Stimulated activated CD4-positive, alpha-beta T cell treated with anti-CD3 and anti-CD28 coated beads, Interleukin-12 subunit alpha, Interleukin-12 subunit beta, amount 100 ng/mL, for 48 hours (primary cell): ENCODE measurements around the gene ATG16L2.
"Not testable (repeated sequence)": the region's sequence is repeated elsewhere in the genome, so short reads cannot be mapped to it uniquely, and the experiment has no call there.

ENCODE experiments used
- DNase-seq, 3 donors: peaks; one replicate each; pipeline ENCODE4 v3.0.0-alpha.2; 2020; ENCODE audit warnings: low read depth in 2 of 3, low spot score in 1 of 3

The ATG16L2 gene

DNA sequence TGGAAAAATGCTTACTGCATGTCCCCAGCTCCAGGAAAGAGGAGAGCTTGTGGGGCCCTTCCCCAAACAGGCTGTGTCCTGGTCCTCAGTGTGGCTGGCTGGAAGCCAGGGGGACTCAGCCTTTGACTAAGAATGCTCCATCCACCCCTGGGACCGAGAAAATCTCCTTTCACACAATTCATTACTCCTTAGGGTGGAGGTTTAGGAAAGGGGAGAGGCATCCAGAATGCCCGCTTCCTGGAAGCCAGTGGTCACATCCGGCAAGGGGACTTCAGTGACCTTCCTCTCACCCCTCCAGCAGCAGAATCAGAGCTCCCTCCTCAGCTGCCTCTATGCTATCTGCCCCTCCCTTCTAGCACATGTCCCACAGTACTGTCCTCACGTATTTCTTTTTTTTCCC lies 21.9 kb downstream of the ATG16L2 start:
- DNase-seq: no peak

DNA sequence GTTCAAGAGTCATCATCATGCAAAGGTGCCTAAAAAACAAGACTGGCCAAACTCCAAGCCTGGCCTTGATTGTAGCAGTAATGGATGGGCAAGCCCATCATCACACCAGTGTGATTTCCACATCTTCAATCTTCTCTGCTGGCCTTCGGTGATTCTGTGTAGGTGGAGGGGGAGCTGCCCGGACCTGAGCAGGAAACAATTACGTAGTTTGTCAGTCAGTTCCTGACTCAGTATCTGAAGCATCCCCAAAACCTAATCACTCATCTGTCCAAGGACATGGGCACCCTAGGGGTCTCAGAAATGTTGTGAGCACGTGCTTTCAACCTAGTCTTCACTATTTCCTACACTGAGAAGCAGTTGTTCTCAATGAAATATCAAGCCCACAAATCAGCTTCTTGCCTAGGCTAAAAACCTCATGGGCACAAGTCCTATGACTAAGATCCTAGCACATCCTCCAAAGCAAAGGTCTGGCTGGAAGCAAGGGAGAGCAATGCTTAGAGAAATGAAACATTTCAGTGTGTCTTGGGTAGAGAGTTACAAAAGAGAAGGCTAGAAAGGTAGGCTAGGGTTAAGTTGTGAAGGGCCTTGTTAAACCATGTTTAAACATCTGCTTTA lies 24.6 kb downstream of the ATG16L2 start:
- no peak for DNase-seq

DNA sequence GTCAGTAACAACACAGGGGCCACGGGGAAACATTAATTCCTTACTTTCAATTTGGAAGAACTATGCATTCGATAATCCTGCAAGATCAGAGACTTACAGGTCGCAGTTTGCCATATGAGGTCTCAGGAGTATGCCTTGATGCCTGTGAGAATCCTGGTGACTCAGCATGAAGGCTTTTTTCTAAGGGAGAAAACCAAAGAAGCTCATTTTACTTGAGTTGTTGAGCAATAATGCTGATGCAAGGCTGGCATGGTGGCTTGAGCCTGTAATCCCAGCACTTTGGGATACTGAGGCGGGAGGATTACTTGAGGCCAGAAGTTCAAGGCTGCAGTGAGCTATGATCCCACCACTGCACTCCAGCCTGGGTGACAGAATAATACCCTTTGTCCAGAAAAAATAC lies 26.6 kb downstream of the ATG16L2 start:
- DNase-seq: no peak

DNA sequence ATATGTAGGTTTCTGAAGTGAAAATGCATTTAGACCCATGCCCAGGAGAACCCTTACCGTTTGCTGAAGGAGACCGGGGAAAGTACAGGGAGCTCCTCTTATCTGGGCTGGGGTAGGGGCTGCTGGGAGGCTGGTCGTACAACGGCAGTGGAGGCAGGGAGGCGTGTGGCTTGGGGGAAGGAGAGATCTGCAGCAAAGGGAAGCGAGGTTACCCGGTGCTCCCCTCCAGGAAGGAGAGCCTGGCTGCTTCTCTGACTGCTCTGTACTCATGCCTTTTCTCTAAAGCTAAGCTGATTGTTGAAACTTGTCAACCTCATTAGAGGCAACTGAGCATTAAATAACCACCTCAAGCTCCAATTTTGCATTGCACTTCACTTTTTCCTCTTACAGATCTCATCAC lies 27.2 kb downstream of the ATG16L2 start:
- DNase-seq: no peak

DNA sequence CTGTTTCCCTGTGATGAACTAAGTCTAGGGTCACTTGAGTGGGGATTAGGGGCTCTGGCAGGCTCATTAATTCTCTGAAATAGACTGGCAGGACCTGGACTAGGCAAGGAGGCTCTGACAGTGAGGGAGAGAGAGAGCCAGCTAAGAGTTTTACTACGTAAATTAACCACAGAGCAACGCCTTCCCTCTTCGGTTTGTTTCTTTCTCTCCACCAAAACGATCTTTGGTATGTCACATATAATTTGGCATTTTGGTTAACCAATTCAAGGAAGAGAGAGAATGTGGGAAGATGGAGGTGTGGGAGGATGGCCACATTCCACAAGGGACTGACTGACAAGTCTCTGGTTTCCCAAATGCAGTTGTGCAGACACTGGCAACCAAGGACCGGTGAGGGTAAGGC lies 27.9 kb downstream of the ATG16L2 start:
- DNase-seq: no peak

DNA sequence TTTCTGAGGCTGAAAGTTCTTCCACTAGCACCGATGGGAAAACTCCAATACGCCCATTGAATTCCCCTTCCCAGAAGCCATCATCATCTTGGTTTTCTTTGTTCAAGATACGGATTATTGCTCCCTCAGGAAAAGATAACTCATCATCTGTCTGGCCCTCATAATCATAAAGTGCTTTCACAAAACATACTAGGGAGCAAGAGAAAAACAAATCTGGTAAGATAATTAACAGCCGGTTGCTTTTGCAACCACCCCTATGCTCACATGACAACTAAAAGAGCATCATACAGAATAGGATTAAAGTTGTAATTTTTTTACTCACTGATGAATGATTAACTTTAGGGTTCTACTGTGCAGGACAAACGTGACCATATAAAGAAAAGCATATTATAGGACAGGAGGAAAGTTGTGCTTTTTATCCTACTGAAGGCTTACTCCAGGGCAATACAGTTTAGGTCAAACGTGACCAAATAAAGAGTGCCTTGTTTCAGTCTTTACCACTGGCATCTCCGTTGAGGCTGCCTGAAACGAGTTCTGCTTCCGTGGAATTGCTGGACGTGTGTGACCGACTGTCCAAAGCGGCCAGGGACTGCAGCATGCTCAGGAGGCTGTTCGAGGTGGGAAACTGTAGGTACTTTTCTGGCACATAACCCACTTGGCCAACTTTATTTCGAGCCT lies 28.6 kb downstream of the ATG16L2 start:
- DNase-seq: no peak

DNA sequence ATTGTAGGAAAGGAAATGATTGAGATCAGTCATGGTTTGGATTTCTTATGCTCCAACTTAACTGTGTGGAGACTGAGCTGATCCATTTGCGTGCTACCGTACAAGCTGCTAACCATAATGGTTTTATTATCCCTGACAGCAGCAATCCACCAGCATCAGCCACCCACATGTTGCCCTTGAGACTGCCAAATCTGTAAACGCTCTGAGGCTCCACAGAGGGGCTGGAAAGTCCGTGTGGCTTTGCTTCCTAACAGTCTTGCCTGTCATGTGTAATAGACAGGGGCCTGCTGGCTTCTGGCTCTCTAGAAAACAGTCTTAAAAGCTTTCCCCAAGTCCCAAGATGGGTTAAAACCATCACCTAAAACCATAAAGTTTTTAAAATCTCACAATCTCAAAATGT lies 30.1 kb downstream of the ATG16L2 start:
- DNase-seq: no peak

DNA sequence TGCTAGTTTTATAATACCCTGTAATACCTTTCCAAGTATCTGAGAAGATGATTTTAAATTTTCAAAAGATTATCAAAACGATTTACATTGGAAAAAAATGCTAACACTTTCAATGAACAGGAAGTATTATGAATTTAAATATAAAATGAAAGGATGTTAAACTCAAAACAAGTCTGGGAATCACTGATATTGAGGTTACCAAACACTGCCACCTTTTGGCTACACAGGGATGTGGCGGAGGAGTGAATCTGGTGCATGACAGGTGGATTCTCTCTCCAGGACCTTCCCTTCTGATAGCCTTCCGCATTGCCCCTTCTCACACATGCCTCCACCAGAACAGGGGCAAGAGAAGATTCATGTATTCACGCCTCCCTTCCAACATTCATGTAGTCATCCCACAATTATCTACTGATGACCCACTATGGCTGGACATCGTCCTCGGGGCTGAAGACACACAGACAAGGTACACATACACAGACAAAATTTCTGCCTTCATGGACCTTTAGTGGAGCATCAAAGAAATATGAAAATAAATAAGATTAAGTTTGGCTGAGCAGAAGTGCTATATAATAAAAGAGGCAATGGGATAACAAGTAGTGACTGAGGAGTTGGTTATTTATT lies 34.7 kb downstream of the ATG16L2 start:
- peak in 2 of 3 donors; percentile 13 to 37 for DNase-seq

DNA sequence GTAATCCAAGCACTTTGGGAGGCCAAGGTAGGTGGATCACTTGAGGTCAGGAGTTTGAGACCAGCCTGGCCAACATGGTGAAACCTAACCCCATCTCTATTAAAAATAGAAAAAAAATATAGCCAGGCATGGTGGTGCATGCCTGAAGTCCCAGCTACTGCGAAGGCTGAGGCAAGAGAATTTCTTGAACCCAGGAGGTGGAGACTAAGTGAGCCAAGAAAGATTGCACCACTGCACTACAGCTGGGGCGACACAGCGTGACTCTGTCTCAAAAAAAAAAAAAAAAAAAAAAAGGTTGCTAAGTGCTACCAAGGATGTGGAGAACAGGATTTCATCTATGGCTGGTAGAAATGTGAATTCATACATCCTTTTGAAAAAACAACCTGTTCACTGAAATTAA lies 36.6 kb downstream of the ATG16L2 start:
- DNase-seq: no peak

DNA sequence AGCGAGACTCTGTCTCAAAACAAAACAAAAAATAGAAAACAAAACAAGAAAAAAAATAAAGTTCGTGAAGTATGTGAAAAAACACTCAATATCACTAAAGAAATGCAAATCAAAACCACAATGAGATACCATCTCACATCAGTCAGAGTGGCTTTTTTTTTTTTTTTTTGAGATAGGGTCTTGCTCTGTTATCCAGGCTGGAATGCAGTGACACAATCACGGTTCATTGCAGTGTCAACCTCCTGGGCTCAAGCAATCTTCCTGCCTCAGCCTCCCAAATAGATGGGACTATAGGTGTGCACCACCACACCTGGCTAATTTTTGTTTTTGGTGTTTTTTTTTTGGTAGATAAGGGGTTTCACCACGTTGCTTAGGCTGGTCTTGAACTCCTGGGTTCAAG lies 37.5 kb downstream of the ATG16L2 start:
- no peak for DNase-seq

DNA sequence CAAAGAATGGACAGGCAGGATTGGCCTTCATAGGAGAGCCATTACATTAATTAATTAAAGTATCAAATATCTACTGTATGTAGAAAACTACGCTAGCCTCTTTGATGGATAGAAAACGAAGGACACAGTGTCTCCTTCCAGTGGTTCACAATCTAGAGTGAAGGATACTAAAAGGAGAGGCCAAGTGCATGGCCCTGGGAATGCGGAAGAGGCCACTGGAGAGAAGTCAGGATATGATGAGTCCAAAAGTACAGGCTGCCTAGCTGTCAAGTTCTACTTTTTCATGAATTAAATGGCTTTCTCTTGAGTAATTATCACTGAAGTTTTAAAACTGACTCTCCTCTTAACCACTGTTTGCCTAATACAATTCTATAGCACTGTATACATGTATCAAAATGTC lies 41.9 kb downstream of the ATG16L2 start:
- DNase-seq: no peak

DNA sequence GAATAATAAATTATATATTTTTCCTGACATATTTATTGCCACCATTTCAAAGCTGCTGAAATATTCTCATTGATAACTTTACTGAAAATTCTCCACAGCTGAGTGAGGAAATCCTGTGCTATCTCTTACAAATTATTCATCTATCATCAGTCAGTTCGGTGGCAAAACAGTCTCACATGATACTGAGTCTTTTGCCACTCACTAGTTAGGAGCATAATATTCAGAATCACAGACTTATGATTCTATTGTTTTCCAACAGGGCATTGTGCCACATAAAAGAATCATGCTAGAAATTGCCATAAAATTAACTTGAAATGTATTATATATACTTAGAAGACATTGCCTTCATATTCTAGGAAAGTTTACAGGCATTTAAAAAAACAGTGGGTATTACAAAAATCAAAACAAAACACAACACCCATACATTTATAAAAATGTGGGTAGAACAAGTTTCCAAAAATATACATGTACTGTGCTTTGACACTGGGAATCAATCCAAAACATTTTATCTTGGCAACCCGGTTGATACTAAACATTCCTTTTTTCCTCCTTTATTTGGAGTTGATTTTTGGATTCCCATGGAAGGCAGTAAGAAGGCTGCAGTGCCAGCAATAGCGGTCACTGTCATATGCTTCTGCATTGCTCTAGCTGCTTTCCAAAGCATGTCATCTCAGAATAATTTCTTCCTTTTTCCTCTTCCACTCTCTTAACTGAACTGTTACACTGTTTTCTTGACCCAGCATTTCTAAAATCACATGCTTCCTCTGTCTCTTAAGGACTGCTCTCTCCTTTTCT lies 42.5 kb downstream of the ATG16L2 start:
- no peak for DNase-seq

DNA sequence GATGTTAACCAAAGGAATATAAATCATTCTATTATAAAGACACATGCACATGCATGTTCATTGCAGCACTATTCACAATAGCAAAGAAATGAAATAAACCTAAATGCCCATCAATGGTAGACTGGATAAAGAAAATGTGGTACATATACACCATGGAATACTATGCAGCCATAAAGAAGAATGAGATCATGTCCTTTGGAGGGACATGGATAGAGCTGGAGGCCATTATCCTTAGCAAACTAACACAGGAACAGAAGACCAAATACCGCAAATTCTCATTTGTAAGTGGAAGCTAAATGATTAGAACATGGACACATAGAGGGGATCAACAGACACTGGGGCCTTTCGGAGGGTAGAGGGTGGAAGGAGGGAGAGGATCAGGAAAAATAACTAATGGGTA lies 44.1 kb downstream of the ATG16L2 start:
- DNase-seq: not testable (repeated sequence)

DNA sequence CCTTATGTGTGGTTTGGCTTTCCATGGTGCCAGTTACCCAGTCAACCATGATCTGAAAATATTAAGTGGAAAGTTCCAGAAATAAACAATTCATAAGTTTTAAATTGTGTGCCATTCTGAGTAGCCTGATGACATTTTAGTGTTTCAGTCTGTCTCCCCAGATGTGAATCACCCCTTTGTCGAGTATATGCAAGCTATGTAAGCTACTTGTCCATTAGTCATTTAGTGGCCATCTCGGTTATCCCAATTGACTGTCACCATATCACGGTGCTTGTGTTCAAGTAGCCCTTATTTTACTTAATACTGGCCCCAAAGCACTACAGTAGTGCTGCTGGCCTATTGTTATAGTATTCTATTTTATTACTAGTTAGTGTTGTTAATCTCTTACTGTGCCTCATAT lies 44.9 kb downstream of the ATG16L2 start:
- DNase-seq: no peak

DNA sequence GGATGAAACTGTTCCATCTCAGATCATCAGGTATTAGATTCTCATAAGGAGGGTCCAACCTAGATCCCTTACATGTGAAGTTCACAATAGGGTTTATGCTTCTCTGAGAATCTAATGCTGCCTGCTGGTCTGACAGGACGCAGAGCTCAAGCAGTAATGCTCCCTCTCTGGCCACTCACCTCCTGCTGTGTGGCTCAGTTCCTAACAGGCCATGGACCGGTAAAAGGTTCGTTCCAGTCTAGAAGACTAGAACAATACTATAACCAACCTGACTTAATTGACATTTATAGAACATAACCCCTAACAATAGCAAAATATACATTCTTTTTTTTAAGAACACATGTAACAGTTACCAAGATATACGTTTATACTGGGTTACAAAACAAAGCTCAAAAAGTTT lies 45.8 kb downstream of the ATG16L2 start:
- DNase-seq: no peak

DNA sequence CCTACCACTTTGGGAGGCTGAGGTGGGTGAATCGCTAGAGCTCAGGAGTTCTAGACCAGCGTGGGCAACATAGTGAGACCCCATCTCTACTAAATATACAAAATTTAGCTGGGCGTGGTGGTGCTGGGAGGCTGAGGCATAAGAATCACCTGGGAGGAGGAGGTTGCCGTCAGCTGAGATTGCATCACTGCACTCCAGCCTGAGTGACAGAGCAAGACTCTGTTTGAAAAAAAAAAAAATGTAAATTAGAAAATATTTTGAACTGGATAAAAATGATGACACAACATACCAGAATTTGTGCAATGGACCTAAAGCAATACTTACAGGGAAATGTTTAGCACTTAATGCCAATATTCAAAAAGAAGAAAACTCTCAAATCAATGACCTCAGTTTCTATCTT lies 46.4 kb downstream of the ATG16L2 start:
- DNase-seq: no peak

DNA sequence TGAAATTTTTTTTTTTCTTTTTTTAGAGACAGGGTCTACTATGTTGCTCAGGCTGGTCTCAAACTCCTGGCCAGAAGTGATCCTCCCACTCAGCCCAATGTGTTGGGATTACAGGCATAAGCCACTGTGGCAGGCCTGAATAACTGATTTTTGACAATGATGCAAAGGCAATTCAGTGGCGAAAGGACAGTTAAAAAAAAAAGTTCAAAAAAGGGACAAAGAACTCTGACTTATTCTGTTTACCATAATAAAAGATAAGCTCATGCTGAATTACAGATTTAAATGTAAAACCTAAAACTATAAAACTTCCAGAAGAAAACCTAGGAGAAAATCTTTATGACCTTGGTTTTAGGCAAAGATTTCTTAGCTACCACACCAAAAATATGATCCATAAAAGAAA lies 48.9 kb downstream of the ATG16L2 start:
- no peak for DNase-seq

DNA sequence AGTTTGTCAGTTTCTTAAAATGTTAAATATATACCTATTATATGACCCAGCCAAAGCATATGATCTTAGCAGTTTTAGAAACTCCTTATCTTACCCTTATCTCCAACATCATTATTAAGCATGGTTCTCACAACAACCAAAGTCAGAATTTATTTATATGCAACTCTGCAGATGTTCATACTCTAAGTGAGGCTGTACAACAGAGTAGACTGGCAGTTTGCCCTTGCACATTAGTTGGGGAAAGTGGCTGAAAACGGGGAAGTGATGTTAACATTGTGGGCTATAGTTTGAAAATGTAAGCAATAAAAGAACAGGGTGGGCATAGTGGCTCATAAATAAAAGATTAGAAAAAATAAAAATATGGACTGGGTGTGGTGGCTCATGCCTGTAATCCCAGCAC lies 49.7 kb downstream of the ATG16L2 start:
- DNase-seq: no peak

DNA sequence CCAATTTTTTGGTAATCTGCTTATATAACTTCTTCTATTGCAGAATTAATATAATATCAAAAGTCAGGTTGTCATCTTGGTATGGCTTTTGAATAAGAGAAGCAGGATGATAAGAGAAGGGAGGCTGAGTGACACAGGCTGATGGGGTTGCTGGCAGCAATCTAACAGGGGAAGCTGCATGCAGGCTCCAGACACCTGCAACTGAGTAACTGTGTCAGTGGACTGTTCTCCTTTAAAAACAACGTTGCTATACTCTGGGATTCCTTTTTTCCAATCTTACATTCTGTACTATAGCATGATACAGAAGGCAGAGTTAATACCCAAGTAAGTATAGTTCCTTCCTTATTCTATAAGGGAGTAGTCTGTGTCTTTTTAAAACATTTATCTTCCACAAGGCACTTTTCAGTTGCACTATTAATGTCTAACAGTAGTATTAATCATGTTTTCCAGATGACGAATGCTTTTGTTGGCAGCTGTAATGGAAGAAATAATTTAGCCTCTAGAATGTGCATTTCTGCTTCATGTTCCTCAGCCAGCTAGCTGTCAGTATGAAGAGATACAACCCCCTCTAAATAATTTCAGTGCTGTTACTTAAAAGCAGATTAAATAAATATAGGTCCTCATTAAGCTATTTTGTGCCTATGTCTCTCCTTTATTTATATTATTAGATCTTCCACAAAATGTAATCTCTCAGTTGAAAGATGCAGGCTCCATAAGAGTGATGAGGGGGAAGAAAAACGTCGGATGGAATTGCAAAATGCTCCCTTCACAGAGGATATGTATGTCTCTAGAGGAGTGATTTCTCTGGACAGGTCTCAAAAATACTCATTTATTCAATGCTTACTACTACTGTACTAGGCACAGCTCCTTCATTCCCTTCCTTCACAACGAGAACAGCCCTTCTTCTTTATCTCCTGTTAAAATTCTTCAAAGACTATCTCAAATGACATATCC lies 50.8 kb downstream of the ATG16L2 start:
- DNase-seq: no peak

DNA sequence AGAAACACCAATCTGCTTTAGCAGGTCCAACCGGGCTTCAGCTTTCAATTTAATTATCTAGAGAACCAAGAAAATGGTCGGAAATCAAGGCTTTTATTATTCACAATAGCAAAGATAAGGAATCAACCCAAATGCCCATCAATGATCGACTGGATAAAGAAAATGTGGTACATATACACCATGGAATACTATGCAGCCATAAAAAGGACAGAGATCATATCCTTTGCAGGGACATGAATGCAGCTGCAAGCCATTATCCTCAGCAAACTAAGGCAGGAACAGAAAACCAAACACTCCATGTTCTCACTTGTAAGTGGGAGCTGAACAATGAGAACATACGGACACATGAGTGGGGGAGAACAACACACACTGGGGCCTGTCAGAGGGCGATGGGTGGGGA lies 53.8 kb downstream of the ATG16L2 start:
- no peak for DNase-seq

DNA sequence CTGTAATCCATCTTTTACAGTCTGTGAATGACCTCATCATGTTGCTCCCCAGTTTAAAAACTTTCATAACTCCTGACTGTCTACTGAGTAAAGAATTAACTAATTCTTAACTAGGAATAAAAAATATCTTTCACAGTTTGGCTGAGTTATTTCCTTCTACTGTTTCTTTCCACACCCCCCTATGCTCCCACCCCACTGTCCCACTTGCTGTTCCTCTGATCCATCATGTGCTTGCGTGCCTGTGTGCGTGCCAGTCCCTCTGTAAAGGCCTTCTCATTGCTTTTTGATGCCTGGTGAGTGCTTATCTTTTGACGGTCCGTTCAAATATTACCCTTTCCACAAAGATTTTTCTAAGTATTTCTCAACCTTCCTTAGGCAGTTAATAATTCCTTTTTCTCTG lies 55.6 kb downstream of the ATG16L2 start:
- no peak for DNase-seq
